Ishikawa (cell line): ENCODE measurements around the gene MAP7D1.

Source experiments
- CEBPB ChIP-seq: IDR thresholded peaks from 2 replicates; pipeline ENCODE4 v1.6.1; 2012
- CREB1 ChIP-seq: IDR thresholded peaks from 2 replicates; pipeline ENCODE4 v1.6.1; 2012; ENCODE audit warnings: low read depth
- EP300 ChIP-seq: IDR thresholded peaks from 2 replicates; pipeline ENCODE4 v1.6.1; 2012; ENCODE audit warnings: borderline replicate concordance
- MAX ChIP-seq: IDR thresholded peaks from 2 replicates; pipeline ENCODE4 v1.6.1; 2012
- NFIC ChIP-seq: IDR thresholded peaks from 2 replicates; pipeline ENCODE4 v1.6.1; 2012
- RAD21 ChIP-seq: IDR thresholded peaks from 2 replicates; pipeline ENCODE4 v1.6.1; 2012; ENCODE audit warnings: low read depth
- REST ChIP-seq: IDR thresholded peaks from 2 replicates; pipeline ENCODE4 v1.6.1; 2012; ENCODE audit warnings: low read depth, mild to moderate bottlenecking
- TAF1 ChIP-seq: IDR thresholded peaks from 2 replicates; pipeline ENCODE4 v1.6.1; 2012; ENCODE audit warnings: low read depth, mild to moderate bottlenecking
- TCF12 ChIP-seq: IDR thresholded peaks from 2 replicates; pipeline ENCODE4 v1.6.1; 2012; ENCODE audit warnings: low read depth
- TEAD4 ChIP-seq: IDR thresholded peaks from 2 replicates; pipeline ENCODE4 v1.6.1; 2012
- USF1 ChIP-seq: IDR thresholded peaks from 2 replicates; pipeline ENCODE4 v1.6.1; 2012
- YY1 ChIP-seq: IDR thresholded peaks from 2 replicates; pipeline ENCODE4 v1.6.1; 2012; ENCODE audit warnings: low read depth

GRCh38 chr1:36177589-36178431, 21.9 kb downstream of the MAP7D1 start:
- no peak for TF ChIP-seq TCF12
- no peak for TF ChIP-seq USF1
- no peak for TF ChIP-seq MAX
- no peak for TF ChIP-seq NFIC
- no peak for TF ChIP-seq REST
- no peak for TF ChIP-seq EP300
- no peak for TF ChIP-seq TAF1
- TF ChIP-seq YY1 = no peak
- TF ChIP-seq TEAD4 = no peak
- no peak for TF ChIP-seq CREB1
- TF ChIP-seq CEBPB = no peak
- no peak for TF ChIP-seq RAD21
